ENCODE measurements around the gene COL1A2. TPM values are rescaled to one million over a fixed set of nuclear protein-coding genes. Genes with fewer than 3 reads are reported as not detected.
A peak's percentile ranks its signal among the peaks of the same experiment; 100 is the strongest.

The COL1A2 gene
- total RNA-seq, 1 donor from 2014 or later: 6,748 TPM

DNA sequence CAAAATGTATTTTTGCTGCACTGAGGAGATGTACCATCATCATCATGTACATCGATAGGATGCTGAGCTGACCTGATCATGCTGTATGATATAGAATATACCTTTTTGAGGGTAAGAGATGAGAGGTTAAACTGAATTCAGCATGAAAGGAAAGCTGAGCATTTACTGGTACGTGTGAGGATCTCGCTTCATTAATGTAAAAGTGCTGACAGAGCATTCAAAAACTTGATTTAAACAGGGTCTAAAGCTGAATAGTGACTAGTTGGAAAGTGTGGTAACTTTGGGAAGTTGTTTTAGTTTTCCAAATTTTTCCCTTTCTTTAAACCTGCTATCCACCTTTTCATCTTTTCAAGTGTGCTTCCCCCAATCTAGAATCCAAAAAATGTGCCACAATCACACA is 28.5 kb upstream of the COL1A2 start:
- Mint-ChIP-seq H3K36me3 (ENCODE audit: low read depth, unreplicated experiment) (peaks cover under 1% of the 10 kb centered on the region), H3K27me3 (ENCODE audit: low read depth, unreplicated experiment) (no peaks in the 10 kb centered on the region), H3K27ac (ENCODE audit: unreplicated experiment) (no peak overlapping the region), H3K9me3 (ENCODE audit: unreplicated experiment) (no peaks in the 10 kb centered on the region), H3K4me3 (ENCODE audit: unreplicated experiment) (no peak overlapping the region), H3K4me1 (ENCODE audit: low read depth, unreplicated experiment) (peaks cover 25% of the 10 kb centered on the region)
- H3K9ac ChIP-seq (ENCODE audit: low read length): no peak overlapping the region
- H4K20me1 ChIP-seq (ENCODE audit: insufficient read depth, low read length): no peaks in the 10 kb centered on the region
- no peak overlapping the region for H3K4me3 ChIP-seq (ENCODE audit: insufficient read depth, low read depth, low read length)
- no peak for FAIRE-seq
- no peaks in the 10 kb centered on the region for H3K79me2 ChIP-seq (ENCODE audit: insufficient read depth, low read length)
- no peak for TF ChIP-seq CTCF (IDR thresholded peaks at IDR 0.05; ENCODE audit: insufficient read depth, low read depth, low read length)
- TF ChIP-seq EZH2 (IDR thresholded peaks at IDR 0.05; ENCODE audit: insufficient read depth, low read length): no peak
- no peak overlapping the region for H3K27ac ChIP-seq (ENCODE audit: low read depth, low read length)
- H3K9me3 ChIP-seq (ENCODE audit: insufficient read depth, low read depth, low read length): no peaks in the 10 kb centered on the region
- H3K4me2 ChIP-seq (ENCODE audit: low read length): no peak overlapping the region
- H3K27me3 ChIP-seq (ENCODE audit: insufficient read depth, low read length): no peaks in the 10 kb centered on the region
- DNase-seq (ENCODE audit: low read depth): no peak
- H3K4me1 ChIP-seq (ENCODE audit: insufficient read depth, low read length): peaks cover 18% of the 10 kb centered on the region
- H3K36me3 ChIP-seq (ENCODE audit: insufficient read depth, low read length): no peaks in the 10 kb centered on the region
- H2AFZ ChIP-seq (ENCODE audit: low read depth, low read length): no peak overlapping the region

DNA sequence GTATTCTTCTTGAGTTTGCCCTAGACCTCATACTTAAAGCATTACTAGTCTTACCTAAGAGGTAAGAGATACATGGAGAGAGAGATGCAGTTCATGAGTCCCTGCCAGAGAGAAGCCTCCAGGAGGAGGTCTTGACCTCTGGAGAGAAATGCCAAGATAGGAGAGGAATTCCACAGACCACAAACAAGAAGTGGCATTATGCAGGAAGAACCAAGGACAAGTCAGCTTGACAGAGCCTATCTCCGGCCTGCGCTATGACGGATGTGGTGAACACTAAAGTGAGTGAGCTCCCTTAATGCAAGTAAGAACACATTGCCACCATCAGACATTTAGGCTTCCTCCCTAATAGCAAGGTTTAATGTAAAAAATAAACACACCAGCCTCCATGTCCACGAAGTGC is 27.9 kb upstream of the COL1A2 start:
- H3K4me3 Mint-ChIP-seq (ENCODE audit: unreplicated experiment): peak overlapping the region; percentile 9
- Histone ChIP-seq H4K20me1 (ENCODE audit: insufficient read depth, low read length) (no peaks in the 10 kb centered on the region), H3K27ac (ENCODE audit: low read depth, low read length) (no peak overlapping the region), H3K27me3 (ENCODE audit: insufficient read depth, low read length) (no peaks in the 10 kb centered on the region), H3K36me3 (ENCODE audit: insufficient read depth, low read length) (no peaks in the 10 kb centered on the region), H3K79me2 (ENCODE audit: insufficient read depth, low read length) (no peaks in the 10 kb centered on the region), H3K9me3 (ENCODE audit: insufficient read depth, low read depth, low read length) (no peaks in the 10 kb centered on the region), H3K4me1 (ENCODE audit: insufficient read depth, low read length) (peaks cover 18% of the 10 kb centered on the region), H2AFZ (ENCODE audit: low read depth, low read length) (no peak overlapping the region), H3K4me2 (ENCODE audit: low read length) (no peak overlapping the region), H3K9ac (ENCODE audit: low read length) (no peak overlapping the region), H3K4me3 (ENCODE audit: insufficient read depth, low read depth, low read length) (no peak overlapping the region)
- peak overlapping the region; percentile 48 for H3K27ac Mint-ChIP-seq (ENCODE audit: unreplicated experiment)
- FAIRE-seq: peak; percentile 17
- DNase-seq (ENCODE audit: low read depth): no peak
- H3K4me1 Mint-ChIP-seq (ENCODE audit: low read depth, unreplicated experiment): peaks cover 26% of the 10 kb centered on the region
- no peaks in the 10 kb centered on the region for H3K9me3 Mint-ChIP-seq (ENCODE audit: unreplicated experiment)
- TF ChIP-seq EZH2 (IDR thresholded peaks at IDR 0.05; ENCODE audit: insufficient read depth, low read length) (no peak), CTCF (IDR thresholded peaks at IDR 0.05; ENCODE audit: insufficient read depth, low read depth, low read length) (no peak)
- H3K27me3 Mint-ChIP-seq (ENCODE audit: low read depth, unreplicated experiment): no peaks in the 10 kb centered on the region
- H3K36me3 Mint-ChIP-seq (ENCODE audit: low read depth, unreplicated experiment): no peaks in the 10 kb centered on the region

- Mint-ChIP-seq H3K4me3 (ENCODE audit: unreplicated experiment) (no peak overlapping the region), H3K9me3 (ENCODE audit: unreplicated experiment) (peaks cover 3% of the 10 kb centered on the region), H3K27ac (ENCODE audit: unreplicated experiment) (peak overlapping the region; percentile 84), H3K4me1 (ENCODE audit: low read depth, unreplicated experiment) (peaks cover 26% of the 10 kb centered on the region), H3K36me3 (ENCODE audit: low read depth, unreplicated experiment) (no peaks in the 10 kb centered on the region), H3K27me3 (ENCODE audit: low read depth, unreplicated experiment) (no peaks in the 10 kb centered on the region)
- H2AFZ ChIP-seq (ENCODE audit: low read depth, low read length): no peak overlapping the region
- no peaks in the 10 kb centered on the region for H3K9me3 ChIP-seq (ENCODE audit: insufficient read depth, low read depth, low read length)
- H3K4me3 ChIP-seq (ENCODE audit: insufficient read depth, low read depth, low read length): peak overlapping the region; percentile 32
- H3K4me2 ChIP-seq (ENCODE audit: low read length): peak overlapping the region; percentile 80
- FAIRE-seq: no peak
- H4K20me1 ChIP-seq (ENCODE audit: insufficient read depth, low read length): no peaks in the 10 kb centered on the region
- peak overlapping the region; percentile 68 for H3K9ac ChIP-seq (ENCODE audit: low read length)
- H3K36me3 ChIP-seq (ENCODE audit: insufficient read depth, low read length): no peaks in the 10 kb centered on the region
- H3K27me3 ChIP-seq (ENCODE audit: insufficient read depth, low read length): no peaks in the 10 kb centered on the region
- TF ChIP-seq EZH2 (IDR thresholded peaks at IDR 0.05; ENCODE audit: insufficient read depth, low read length) (no peak), CTCF (IDR thresholded peaks at IDR 0.05; ENCODE audit: insufficient read depth, low read depth, low read length) (no peak)
- H3K4me1 ChIP-seq (ENCODE audit: insufficient read depth, low read length): peaks cover 18% of the 10 kb centered on the region
- DNase-seq (ENCODE audit: low read depth): peak; percentile 88
- peak overlapping the region; percentile 82 for H3K27ac ChIP-seq (ENCODE audit: low read depth, low read length)
- no peaks in the 10 kb centered on the region for H3K79me2 ChIP-seq (ENCODE audit: insufficient read depth, low read length)
Observed at GRCh38 chr7:94367949-94368348, 26.7 kb upstream of the COL1A2 start.
